K562 (cell line): ENCODE measurements around the gene ZSCAN2. TPM values are rescaled to one million over a fixed set of nuclear protein-coding genes. Genes with fewer than 3 reads are reported as not detected.
"Not testable (repeated sequence)": the region's sequence is repeated elsewhere in the genome, so short reads cannot be mapped to it uniquely, and the experiment has no call there.

Experiments
- ATAC-seq: fragments of 200-7000 bp; cut with Tn5 transposase; 3 replicates; pipeline ENCODE4 v1.9.1; 2020; ENCODE audit warnings: moderate library complexity
- BruUV-seq: library from RNA; stranded (reverse); fragments of 400-500 nt; replicated peaks from 2 replicates; lab custom pipeline; 2021; lab: Mats Ljungman, UMichigan
- CTCF ChIA-PET: fragments of 300-600 bp; formaldehyde crosslinking; extraction: SDS; loops from one replicate; lab custom pipeline; 2021; ENCODE audit warnings: low intra/inter-chr PET ratio; lab: Yijun Ruan, JAX
- POLR2A ChIA-PET: fragments of 300-600, 350-650 bp; sonication (Branson Sonifier 250); formaldehyde crosslinking; extraction: SDS; loops from one replicate; lab custom pipeline; 2021; ENCODE audit warnings: antibody characterized with exemption, inconsistent platforms; lab: Yijun Ruan, JAX
- DNase-seq, 4 experiments: peaks; one replicate each; pipeline versions ENCODE4 v3.0.0 to v3.0.0-alpha.2; 2011 to 2018; ENCODE audit warnings: low spot score in 3 of 4, mixed read lengths in 3 of 4; ENCODE audit errors: extremely low read depth in 1 of 4
- FAIRE-seq: peaks from 2 replicates; lab custom pipeline; 2011; peaks lifted over from hg19 to GRCh38; lab: Jason Lieb, UNC
- H2AFZ ChIP-seq: 2 replicates; pipeline ENCODE4 v1.6.0; 2011; ENCODE audit warnings: low read depth, low read length, control low read depth, inconsistent platforms
- H3K27ac ChIP-seq: fragments of 200-600 bp; 3 replicates; pipeline ENCODE4 v1.8.0; 2011; ENCODE audit warnings: low read depth, mild to moderate bottlenecking, control low read depth, inconsistent platforms, low read length, moderate library complexity, mixed read lengths; ENCODE audit errors: extremely low read depth
- H3K27me3 ChIP-seq, 2 experiments: fragments of 300-600 bp in 1 of 2; 2 replicates in 1 of 2; 3 replicates in 1 of 2; pipeline versions ENCODE4 v1.6.0 to v1.8.0; 2011; ENCODE audit warnings: inconsistent platforms in 2 of 2, low read length in 2 of 2, mild to moderate bottlenecking in 1 of 2, mixed read lengths in 1 of 2, moderate library complexity in 1 of 2; ENCODE audit not compliant: control insufficient read depth in 2 of 2, insufficient read depth in 2 of 2
- H3K36me3 ChIP-seq: fragments of 300-600 bp; 3 replicates; pipeline ENCODE4 v1.8.0; 2011; ENCODE audit warnings: mild to moderate bottlenecking, low read length, inconsistent platforms; ENCODE audit not compliant: control insufficient read depth, insufficient read depth
- H3K4me1 ChIP-seq, 2 experiments: fragments of 200-600 bp in 1 of 2; replicated peaks in 1 of 2; 2 replicates in 1 of 2; 3 replicates in 1 of 2; pipeline versions ENCODE4 v1.5.1 to v1.8.0; 2011; ENCODE audit warnings: inconsistent platforms in 2 of 2, low read length in 2 of 2, mild to moderate bottlenecking in 1 of 2, mixed read lengths in 1 of 2, moderate library complexity in 1 of 2; ENCODE audit not compliant: control insufficient read depth in 2 of 2, insufficient read depth in 2 of 2
- H3K4me2 ChIP-seq: 2 replicates; pipeline ENCODE4 v1.6.1; 2011; ENCODE audit warnings: low read length, control low read depth, inconsistent platforms, mixed read lengths; ENCODE audit not compliant: insufficient read depth
- H3K4me3 ChIP-seq: fragments of 200-600 bp; sonication (generic), shearing (Covaris generic); 2 replicates; pipeline ENCODE4 v1.5.1; 2016; ENCODE audit warnings: control low read depth, inconsistent platforms
- H3K79me2 ChIP-seq: fragments of 200-600 bp; 3 replicates; pipeline ENCODE4 v1.8.0; 2011; ENCODE audit warnings: low read length, inconsistent platforms; ENCODE audit not compliant: control insufficient read depth, insufficient read depth
- H3K9ac ChIP-seq, 2 experiments: 2 replicates each; pipeline versions ENCODE4 v1.6.0 to v1.6.1; 2011; ENCODE audit warnings: low read depth in 2 of 2, low read length in 2 of 2, control low read depth in 1 of 2, inconsistent platforms in 1 of 2, mild to moderate bottlenecking in 1 of 2, mixed read lengths in 1 of 2; ENCODE audit not compliant: insufficient read depth in 1 of 2
- H3K9me1 ChIP-seq: one replicate; pipeline ENCODE4 v1.6.0; 2011; ENCODE audit warnings: inconsistent platforms, mild to moderate bottlenecking, low read length, moderate library complexity; ENCODE audit not compliant: control insufficient read depth, insufficient read depth
- H3K9me3 ChIP-seq: replicated peaks from 2 replicates; pipeline ENCODE4 v1.5.1; 2011; ENCODE audit warnings: low read depth, low read length, inconsistent platforms; ENCODE audit not compliant: control insufficient read depth, insufficient read depth
- H4K20me1 ChIP-seq: replicated peaks from 2 replicates; pipeline ENCODE4 v1.6.1; 2011; ENCODE audit warnings: low read length, inconsistent platforms, mixed read lengths; ENCODE audit not compliant: control insufficient read depth, insufficient read depth
- CHD1 ChIP-seq: fragments of 200-600 bp; sonication (generic); IDR thresholded peaks from one replicate; pipeline ENCODE4 v1.6.1; 2012; ENCODE audit warnings: mild to moderate bottlenecking, moderate library complexity, low read length, inconsistent platforms
- ETS2 ChIP-seq: IDR thresholded peaks from 2 replicates; pipeline ENCODE4 v1.6.1; 2016; ENCODE audit warnings: borderline replicate concordance, missing genetic modification characterization, mild to moderate bottlenecking, moderate library complexity, missing compliant biosample characterization; ENCODE audit not compliant: poor library complexity, severe bottlenecking
- NBN ChIP-seq: fragments of 450-650 bp; IDR thresholded peaks from 2 replicates; pipeline ENCODE4 v1.6.1; 2016; ENCODE audit warnings: low read depth, mild to moderate bottlenecking
- NFE2L1 ChIP-seq: fragments of 450-650 bp; IDR thresholded peaks from 2 replicates; pipeline ENCODE4 v1.6.1; 2016; ENCODE audit warnings: missing genetic modification characterization, low read depth, mild to moderate bottlenecking, missing compliant biosample characterization, moderate library complexity, borderline replicate concordance
- POLR2A ChIP-seq: fragments of 450-650 bp; conservative IDR thresholded peaks from 2 replicates; pipeline ENCODE4 v1.6.1; 2016
- POLR2AphosphoS2 ChIP-seq: IDR thresholded peaks from 2 replicates; pipeline ENCODE4 v1.6.1; 2012; ENCODE audit warnings: low read length, improper control_type of control experiment
- RBFOX2 ChIP-seq: fragments of 200-400 bp; formaldehyde crosslinking; IDR thresholded peaks from 2 replicates; pipeline ENCODE4 v1.6.1; 2017; ENCODE audit warnings: low read depth, mild to moderate bottlenecking, low read length, moderate library complexity
- SREBF1 ChIP-seq: fragments of 150-350 bp; IDR thresholded peaks from 2 replicates; pipeline ENCODE4 v1.6.1; 2014; ENCODE audit warnings: antibody characterized with exemption, low read depth, low read length, borderline replicate concordance
- SUPT5H ChIP-seq: fragments of 450-650 bp; IDR thresholded peaks from 2 replicates; pipeline ENCODE4 v1.6.1; 2016
- ZNF121 ChIP-seq: sonication (generic); formaldehyde crosslinking; conservative IDR thresholded peaks from 2 replicates; pipeline ENCODE4 v1.8.0; 2022; ENCODE audit warnings: missing genetic modification reagents
- WGBS: fragments of 100-300 bp; shearing (Covaris generic); methylation state at CpG from one replicate; pipeline ENCODE4 v1.1.6; 2016; ENCODE audit warnings: low coverage, mixed read lengths; ENCODE audit not compliant: insufficient coverage; ENCODE audit errors: missing lambda C conversion rate; 5-methylcytosine and 5-hydroxymethylcytosine counted together
- in situ Hi-C: fragments of 300-500 bp; cut with MboI; formaldehyde crosslinking; loops from 4 replicates; pipeline ENCODE4 v1.15.0; 2018; ENCODE audit warnings: inconsistent platforms, mixed read lengths
- intact Hi-C: fragments of 100-400 bp; cut with micrococcal nuclease; formaldehyde crosslinking; loops from 2 replicates; pipeline ENCODE4 v1.14.2; 2022
- polyA plus RNA-seq, 8 experiments: library from polyadenylated mRNA; depleted of rRNA in 4 of 8; stranded (reverse) in 5 of 8; unstranded in 3 of 8; fragments of >200 nt; fragmentation: Nextera tagmentation in 2 of 8; fragmentation: Illumina TruSeq in 1 of 8; extraction: Ambion mirVana in 2 of 8; extraction: Trizol in 1 of 8; gene quantifications; 2 replicates each; pipeline versions ENCODE4 v1.2.1 to v1.2.3, GENCODE V29; 2011 to 2014; ENCODE audit warnings: inconsistent platforms in 1 of 8, missing spikeins in 1 of 8
- total RNA-seq, 7 experiments: library from RNA; depleted of rRNA in 6 of 7; stranded (reverse); fragments of >200 nt in 6 of 7; fragmentation: Illumina TruSeq in 2 of 7; extraction: Trizol in 2 of 7; gene quantifications; 2 replicates each; pipeline versions ENCODE4 v1.2.1 to v1.2.3, GENCODE V29; 2011 to 2021; ENCODE audit warnings: low replicate concordance in 1 of 7
- TF ChIP-seq, protein P1 (sequence below): sonication (generic); formaldehyde crosslinking; IDR thresholded peaks from 2 replicates; pipeline ENCODE4 v1.8.1; 2023; ENCODE audit warnings: mild to moderate bottlenecking, missing genetic modification reagents
- TF ChIP-seq, protein P2 (sequence below), 2 experiments: fragments of 150-350 bp in 1 of 2; IDR thresholded peaks; 2 replicates each; pipeline ENCODE4 v1.6.1; 2012 to 2016; ENCODE audit warnings: low read depth in 2 of 2, low read length in 2 of 2, mild to moderate bottlenecking in 1 of 2, moderate library complexity in 1 of 2

Gene ZSCAN2
- total and polyA plus RNA-seq, 9 of the 15 experiments (the other 6 are each of a cell fraction or from before 2014, with no cell fraction given): 1.7 to 14.2 (median 6.6) TPM

DNA sequence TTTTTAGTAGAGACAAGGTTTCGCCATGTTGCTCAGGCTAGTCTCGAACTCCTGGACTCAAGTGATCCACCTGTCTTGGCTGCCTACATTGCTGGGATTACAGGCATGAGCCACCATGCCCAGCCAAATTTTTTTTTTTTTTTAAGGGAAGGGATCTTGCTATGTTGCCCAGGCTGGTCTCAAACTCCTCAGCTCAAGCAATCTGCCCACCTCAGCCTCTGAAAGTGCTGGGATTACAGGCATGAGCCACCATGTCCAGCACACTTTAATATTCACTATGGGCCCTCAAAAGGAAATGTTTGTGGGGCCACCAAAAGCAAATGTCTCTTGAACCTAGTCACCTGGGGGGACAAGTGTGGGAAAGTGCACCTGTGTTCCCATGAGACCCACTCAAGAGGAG, 41.8 kb downstream of the ZSCAN2 start:
- H3K27ac ChIP-seq, H4K20me1 ChIP-seq, H3K4me2 ChIP-seq, H2AFZ ChIP-seq, FAIRE-seq, H3K4me1 ChIP-seq, H3K27me3 ChIP-seq, in situ Hi-C loops, DNase-seq, ATAC-seq, H3K9ac ChIP-seq, H3K79me2 ChIP-seq, H3K9me1 ChIP-seq, H3K9me3 ChIP-seq, intact Hi-C loops, H3K4me3 ChIP-seq: not testable (repeated sequence)
- 90% methylated on average over 2 of the region's 2 CpGs for WGBS
- ChIA-PET POLR2A (interaction anchor here (0.7 to 1.6 kb wide), 5 partner anchors 9 to 13 kb away, joined by 3 to 4 read pairs (median 3); no protein-coding TSS in a partner anchor), CTCF (interaction anchor here (0.7 kb wide), 1 partner anchor 1156 kb away, joined by 6 read pairs; no protein-coding TSS in a partner anchor)
- BruUV-seq: TSS peak; percentile 15
- TF ChIP-seq SUPT5H (peak; percentile 8; the same call in 1 of the 2 replicates), ZNF121 (CRISPR knock-in tag) (peak; percentile 84), POLR2AphosphoS2 (peak; percentile 39; the same call in 1 of the 2 replicates), POLR2A (0 out of 2 replicates have a peak, but pooled peaks have one; percentile 15)
- H3K36me3 ChIP-seq: peaks cover 86% of the 10 kb centered on the region

DNA sequence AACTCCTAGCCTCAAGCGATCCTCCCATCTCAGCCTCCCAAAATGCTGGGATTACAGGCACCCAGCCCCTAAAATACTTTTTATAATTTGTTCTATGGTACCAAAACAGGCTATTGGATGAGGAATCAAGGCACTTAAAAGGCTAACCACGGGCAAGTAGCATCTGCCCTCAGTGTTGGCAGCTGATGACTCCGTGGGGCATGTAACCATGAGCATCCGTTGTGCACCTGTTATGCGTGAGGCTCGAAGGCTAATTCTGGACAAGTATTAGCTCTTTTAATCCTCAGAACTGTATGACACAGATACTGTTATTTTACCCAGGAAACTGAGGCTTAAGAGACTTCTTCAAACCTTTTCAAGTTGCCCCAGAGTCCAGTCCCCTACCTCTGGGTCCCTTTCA, 43.0 kb downstream of the ZSCAN2 start:
- 79% methylated on average over 6 of the region's 6 CpGs for WGBS
- peaks cover 5% of the 10 kb centered on the region for H3K9me1 ChIP-seq
- H3K27me3 ChIP-seq: no peaks in the 10 kb centered on the region
- H3K27ac ChIP-seq: no peak overlapping the region
- H2AFZ ChIP-seq: no peak overlapping the region
- no peaks in the 10 kb centered on the region for H3K79me2 ChIP-seq
- intact Hi-C loops (no loop called here), in situ Hi-C loops (no loop called here)
- ChIA-PET POLR2A (interaction anchor here (0.7 to 1.4 kb wide), 3 partner anchors 12 to 176 kb away, joined by 3 to 5 read pairs (median 3); no protein-coding TSS in a partner anchor), CTCF (no interaction called here)
- no peaks in the 10 kb centered on the region for H3K9me3 ChIP-seq
- H4K20me1 ChIP-seq: no peaks in the 10 kb centered on the region; the same call in 1 of the 2 replicates
- H3K4me2 ChIP-seq: no peak overlapping the region
- FAIRE-seq (no peak), DNase-seq (no peak), ATAC-seq (no peak)
- peaks cover 88% of the 10 kb centered on the region for H3K36me3 ChIP-seq
- H3K9ac ChIP-seq: no peak overlapping the region
- no peak overlapping the region for H3K4me3 ChIP-seq
- H3K4me1 ChIP-seq: peaks cover 5 to 16% of the 10 kb centered on the region in 2 experiments; a peak in 3 of 5 replicates
- BruUV-seq: no TSS peak
- TF ChIP-seq ETS2 (no peak), NBN (no peak), SREBF1 (no peak), RBFOX2 (no peak), NFE2L1 (tag) (no peak), CHD1 (no peak)
- TF ChIP-seq, protein P1, sequence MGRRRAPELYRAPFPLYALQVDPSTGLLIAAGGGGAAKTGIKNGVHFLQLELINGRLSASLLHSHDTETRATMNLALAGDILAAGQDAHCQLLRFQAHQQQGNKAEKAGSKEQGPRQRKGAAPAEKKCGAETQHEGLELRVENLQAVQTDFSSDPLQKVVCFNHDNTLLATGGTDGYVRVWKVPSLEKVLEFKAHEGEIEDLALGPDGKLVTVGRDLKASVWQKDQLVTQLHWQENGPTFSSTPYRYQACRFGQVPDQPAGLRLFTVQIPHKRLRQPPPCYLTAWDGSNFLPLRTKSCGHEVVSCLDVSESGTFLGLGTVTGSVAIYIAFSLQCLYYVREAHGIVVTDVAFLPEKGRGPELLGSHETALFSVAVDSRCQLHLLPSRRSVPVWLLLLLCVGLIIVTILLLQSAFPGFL (CRISPR knock-in tag): no peak
- TF ChIP-seq, protein P2, sequence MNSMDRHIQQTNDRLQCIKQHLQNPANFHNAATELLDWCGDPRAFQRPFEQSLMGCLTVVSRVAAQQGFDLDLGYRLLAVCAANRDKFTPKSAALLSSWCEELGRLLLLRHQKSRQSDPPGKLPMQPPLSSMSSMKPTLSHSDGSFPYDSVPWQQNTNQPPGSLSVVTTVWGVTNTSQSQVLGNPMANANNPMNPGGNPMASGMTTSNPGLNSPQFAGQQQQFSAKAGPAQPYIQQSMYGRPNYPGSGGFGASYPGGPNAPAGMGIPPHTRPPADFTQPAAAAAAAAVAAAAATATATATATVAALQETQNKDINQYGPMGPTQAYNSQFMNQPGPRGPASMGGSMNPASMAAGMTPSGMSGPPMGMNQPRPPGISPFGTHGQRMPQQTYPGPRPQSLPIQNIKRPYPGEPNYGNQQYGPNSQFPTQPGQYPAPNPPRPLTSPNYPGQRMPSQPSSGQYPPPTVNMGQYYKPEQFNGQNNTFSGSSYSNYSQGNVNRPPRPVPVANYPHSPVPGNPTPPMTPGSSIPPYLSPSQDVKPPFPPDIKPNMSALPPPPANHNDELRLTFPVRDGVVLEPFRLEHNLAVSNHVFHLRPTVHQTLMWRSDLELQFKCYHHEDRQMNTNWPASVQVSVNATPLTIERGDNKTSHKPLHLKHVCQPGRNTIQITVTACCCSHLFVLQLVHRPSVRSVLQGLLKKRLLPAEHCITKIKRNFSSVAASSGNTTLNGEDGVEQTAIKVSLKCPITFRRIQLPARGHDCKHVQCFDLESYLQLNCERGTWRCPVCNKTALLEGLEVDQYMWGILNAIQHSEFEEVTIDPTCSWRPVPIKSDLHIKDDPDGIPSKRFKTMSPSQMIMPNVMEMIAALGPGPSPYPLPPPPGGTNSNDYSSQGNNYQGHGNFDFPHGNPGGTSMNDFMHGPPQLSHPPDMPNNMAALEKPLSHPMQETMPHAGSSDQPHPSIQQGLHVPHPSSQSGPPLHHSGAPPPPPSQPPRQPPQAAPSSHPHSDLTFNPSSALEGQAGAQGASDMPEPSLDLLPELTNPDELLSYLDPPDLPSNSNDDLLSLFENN (IDR thresholded peaks at IDR 0.05; ENCODE audit: low read depth in 2 of 2, low read length in 2 of 2): no peak
